Endothelial cell of coronary artery (primary cell): ENCODE results near the gene OMP. TPM values are rescaled to one million over a fixed set of nuclear protein-coding genes. Genes with fewer than 3 reads are reported as not detected.

Source experiments
- total RNA-seq: library from RNA; depleted of rRNA; stranded (reverse); fragments of >200 nt; gene quantifications from 2 replicates; pipeline ENCODE4 v1.2.3, GENCODE V29; 2014

The OMP gene, protein sequence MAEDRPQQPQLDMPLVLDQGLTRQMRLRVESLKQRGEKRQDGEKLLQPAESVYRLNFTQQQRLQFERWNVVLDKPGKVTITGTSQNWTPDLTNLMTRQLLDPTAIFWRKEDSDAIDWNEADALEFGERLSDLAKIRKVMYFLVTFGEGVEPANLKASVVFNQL
- 0.45 and 0.56 TPM in 2 replicates for total RNA-seq

GRCh38 chr11:77102246-77103210 lies at the start of gene OMP:
OMP (plus strand) TSS chr11:77102840; CDS start chr11:77102840, 0 bp downstream.

DNA sequence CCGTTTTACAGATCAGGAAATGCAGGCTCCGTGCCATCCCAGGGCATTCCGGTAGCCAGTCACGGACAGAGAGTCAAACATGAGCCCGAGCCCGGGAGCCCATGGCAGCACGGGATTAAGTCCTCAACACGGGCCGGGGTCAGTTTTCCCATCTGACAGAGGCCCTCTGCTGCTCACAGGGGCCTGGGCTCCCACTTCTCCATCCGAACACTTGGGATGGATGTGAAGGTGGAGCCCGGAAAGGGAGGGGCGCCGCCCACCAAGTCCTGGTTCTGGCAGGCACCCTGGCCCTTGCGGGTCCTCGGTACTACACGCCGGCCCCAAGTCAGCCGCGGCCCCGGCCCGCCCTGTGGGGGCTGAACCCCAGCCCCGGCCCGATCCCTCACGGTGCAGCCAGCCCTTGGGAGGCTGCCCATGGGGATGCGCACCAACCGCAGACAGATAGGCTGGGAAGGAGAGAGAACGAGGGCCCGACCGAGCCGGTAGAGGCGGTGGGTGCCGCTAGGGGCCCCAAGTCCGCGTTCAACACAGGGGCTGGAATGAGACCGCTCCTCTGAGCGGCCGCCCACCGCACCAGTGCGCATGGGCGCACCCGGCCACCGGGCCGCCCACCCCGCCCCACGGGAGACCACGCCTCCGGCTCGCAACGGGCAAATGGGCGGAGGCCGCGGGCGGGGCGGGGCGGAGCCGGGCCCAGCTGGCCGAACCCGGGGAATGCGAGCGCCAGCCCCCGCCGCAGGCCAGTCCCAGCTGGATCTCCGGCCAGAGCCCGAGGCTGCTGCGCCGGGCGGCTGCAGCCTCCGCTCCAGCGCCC lies 36.2 kb upstream of the OMP start, which contains the start of gene CAPN5:
Gene CAPN5 (plus strand): TSS at position 743 of the 814 bp plus-strand sequence. CDS start 17,916 bp downstream, outside the sequence.

DNA sequence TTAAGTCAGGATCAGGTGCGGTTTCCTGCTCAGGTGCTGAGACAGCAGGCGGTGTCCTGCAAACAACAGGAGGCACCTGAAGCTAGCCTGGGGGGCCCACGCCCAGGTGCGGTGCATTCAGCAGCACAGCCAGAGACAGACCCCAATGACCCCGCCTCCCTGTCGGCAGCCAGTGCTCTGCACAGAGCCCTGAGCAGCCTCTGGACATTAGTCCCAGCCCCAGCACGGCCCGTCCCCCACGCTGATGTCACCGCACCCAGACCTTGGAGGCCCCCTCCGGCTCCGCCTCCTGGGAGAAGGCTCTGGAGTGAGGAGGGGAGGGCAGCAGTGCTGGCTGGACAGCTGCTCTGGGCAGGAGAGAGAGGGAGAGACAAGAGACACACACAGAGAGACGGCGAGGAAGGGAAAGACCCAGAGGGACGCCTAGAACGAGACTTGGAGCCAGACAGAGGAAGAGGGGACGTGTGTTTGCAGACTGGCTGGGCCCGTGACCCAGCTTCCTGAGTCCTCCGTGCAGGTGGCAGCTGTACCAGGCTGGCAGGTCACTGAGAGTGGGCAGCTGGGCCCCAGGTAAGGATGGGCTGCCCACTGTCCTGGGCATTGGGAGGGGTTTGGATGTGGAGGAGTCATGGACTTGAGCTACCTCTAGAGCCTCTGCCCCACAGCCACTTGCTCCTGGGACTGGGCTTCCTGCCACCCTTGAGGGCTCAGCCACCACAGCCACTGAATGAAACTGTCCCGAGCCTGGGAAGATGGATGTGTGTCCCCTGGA lies 25.5 kb downstream of the OMP start, which contains the start of gene MYO7A:
Gene MYO7A (plus strand): TSS at position 327 of the 772 bp plus-strand sequence. CDS start 2,389 bp downstream, outside the sequence.

Other genes starting within 250 kb of the OMP start
- gene ACER3, start 241.9 kb upstream of the OMP start, total RNA-seq = 9.8 and 17.3 TPM in 2 replicates
- not detected in 2 replicates for gene B3GNT6, start 68.4 kb upstream of the OMP start, total RNA-seq
- 9.6 and 15.7 TPM in 2 replicates for gene CAPN5, start 35.9 kb upstream of the OMP start, total RNA-seq
- gene MYO7A, start 25.4 kb downstream of the OMP start, total RNA-seq = 0.18 and 0.19 TPM in 2 replicates
- gene GDPD4, start 198.8 kb downstream of the OMP start, total RNA-seq = not detected in 2 replicates